HG02763 (cell line): ENCODE measurements around the gene SURF2.

Experiments used
- ATAC-seq: cut with Tn5 transposase; IDR thresholded peaks from one replicate; pipeline ENCODE4 v1.9.1; 2021; ENCODE audit warnings: mild to moderate bottlenecking, moderate library complexity; ENCODE audit not compliant: unreplicated experiment

Gene SURF2

GRCh38 chr9:133396952-133397351 lies 40.6 kb downstream of the SURF2 start:
- ATAC-seq: no peak

DNA sequence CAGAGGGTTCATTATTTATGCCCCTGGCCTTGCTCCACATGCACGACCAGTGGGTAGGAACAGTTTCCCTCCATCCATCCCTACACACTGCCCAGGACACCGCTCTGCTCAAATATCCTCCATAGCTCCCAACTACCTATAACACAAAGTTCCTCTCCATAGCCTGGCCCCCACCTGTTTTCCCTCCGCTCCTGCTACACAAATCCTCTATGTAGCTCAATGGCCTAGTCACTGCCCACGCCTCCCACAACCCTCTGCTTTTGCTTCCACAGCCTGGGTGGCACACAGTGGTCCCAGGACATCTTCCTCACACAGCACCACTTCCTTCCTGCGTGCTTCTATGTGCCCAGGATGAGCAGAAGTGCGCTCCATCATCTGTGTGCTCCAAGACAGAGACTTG lies 41.0 kb downstream of the SURF2 start:
- no peak for ATAC-seq

GRCh38 chr9:133397895-133398294 lies 41.5 kb downstream of the SURF2 start:
- ATAC-seq: no peak

GRCh38 chr9:133400292-133400691 lies 43.9 kb downstream of the SURF2 start:
- no peak for ATAC-seq

- ATAC-seq: no peak
Observed at GRCh38 chr9:133401588-133401987, 45.2 kb downstream of the SURF2 start.

DNA sequence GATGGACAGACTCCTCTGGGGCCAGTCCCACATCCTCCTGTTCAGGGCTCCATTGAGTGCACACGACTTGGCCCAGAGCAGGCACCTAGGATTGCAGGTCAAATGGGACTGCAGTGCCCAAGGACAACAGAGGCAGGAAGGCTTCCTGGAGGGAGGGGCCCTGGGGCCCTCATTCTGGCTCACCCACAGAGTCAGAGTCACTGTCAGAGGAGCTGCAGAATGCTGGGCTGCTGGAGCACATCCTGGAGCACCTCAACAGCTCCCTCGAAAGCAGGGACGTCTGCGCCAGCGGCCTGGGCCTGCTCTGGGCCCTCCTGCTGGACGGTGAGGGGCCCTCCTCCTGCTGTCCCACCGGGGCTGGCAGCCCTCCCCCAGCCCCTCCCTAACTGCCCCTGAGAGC lies 46.3 kb downstream of the SURF2 start:
- no peak for ATAC-seq

- no peak for ATAC-seq
Observed at GRCh38 chr9:133403766-133404453, 47.6 kb downstream of the SURF2 start.

- ATAC-seq: no peak
Observed at GRCh38 chr9:133404454-133405002, 48.2 kb downstream of the SURF2 start.

DNA sequence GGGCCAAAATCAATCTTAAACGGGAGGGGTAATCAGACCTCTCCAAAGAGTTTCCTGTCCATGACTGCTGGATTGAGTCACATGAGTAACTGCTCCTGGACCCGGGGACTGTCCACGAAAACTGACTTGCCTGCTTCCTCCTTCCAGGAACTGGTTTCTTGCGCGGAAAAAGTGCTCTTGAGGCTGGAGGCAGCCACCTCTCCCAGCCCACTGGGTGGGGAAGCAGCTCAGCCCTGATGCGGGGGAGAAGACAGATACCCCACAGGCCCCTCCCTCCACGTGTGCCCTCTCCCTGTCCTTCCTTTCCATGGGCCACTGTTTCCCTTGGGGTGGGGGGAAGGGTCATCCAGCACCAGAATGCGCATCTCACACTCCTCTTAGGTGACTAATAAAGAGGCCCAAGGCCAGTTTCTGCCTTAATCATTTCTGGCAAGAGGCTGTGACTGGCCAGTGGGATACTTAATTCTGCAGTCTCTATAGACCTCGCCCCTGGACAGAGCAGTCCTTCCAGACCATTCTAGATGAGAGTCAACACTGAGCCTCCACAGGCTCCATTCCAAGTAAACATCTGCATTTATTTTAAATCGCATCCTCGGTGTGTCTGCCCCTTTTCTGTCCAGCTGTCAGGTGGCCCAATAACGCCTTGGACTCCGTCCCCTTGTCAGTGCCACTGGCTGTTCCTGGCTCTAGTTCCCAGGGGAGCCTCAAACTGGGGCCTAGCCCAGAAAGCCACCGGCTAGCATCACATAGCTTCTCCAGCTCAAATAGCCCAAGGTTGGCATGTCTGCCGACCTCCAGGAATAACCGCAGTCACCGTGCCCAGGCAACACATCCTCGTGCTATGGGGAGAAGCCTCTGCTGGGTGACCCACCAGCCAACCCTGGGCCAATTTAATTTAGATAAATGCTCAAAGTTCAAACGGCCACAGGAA lies 49.4 kb downstream of the SURF2 start:
- ATAC-seq: no peak

GRCh38 chr9:133406480-133407307 lies 50.3 kb downstream of the SURF2 start:
- ATAC-seq: peak; percentile 50

DNA sequence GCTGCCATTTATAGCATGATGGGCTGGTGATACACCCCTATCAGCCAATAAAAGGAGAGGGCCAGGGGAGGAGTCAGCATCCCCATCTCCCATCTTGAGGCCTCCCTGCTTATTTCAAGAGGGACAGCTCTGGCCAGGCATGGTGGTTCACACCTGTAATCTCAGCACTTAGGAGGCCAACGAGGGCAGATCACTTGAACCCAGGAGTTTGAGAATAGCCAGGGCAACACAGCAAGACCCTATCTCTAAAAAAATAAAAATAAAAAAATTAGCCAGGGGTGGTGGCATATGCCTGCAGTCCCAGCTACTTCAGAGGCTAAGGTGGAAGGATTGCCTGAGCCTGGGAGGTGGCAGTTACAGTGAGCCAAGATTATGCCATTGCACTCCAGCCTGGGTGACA lies 51.7 kb downstream of the SURF2 start:
- ATAC-seq: no peak
